Trophoblast cell (in vitro differentiated cells and primary cell): ENCODE results near the gene APOBEC3G.

Experiments
- DNase-seq, 2 donors: peaks; one replicate each; pipeline ENCODE4 v3.0.0-alpha.2; 2016
- H2AFZ ChIP-seq: 2 replicates; pipeline ENCODE4 v1.6.1; 2013; ENCODE audit warnings: low read length, moderate library complexity, mild to moderate bottlenecking; ENCODE audit not compliant: insufficient read depth, poor library complexity
- H2AK5ac ChIP-seq: 2 replicates; pipeline ENCODE4 v1.6.1; 2013; ENCODE audit warnings: mild to moderate bottlenecking, low read length
- H2BK120ac ChIP-seq: 2 replicates; pipeline ENCODE4 v1.6.1; 2013; ENCODE audit warnings: low read length, mild to moderate bottlenecking, moderate library complexity; ENCODE audit not compliant: insufficient read depth, poor library complexity
- H2BK12ac ChIP-seq: 2 replicates; pipeline ENCODE4 v1.6.1; 2013; ENCODE audit warnings: mild to moderate bottlenecking, low read length, moderate library complexity
- H2BK5ac ChIP-seq: 2 replicates; pipeline ENCODE4 v1.6.1; 2013; ENCODE audit warnings: low read length, low read depth, moderate library complexity, mild to moderate bottlenecking; ENCODE audit not compliant: poor library complexity
- H3K14ac ChIP-seq: 2 replicates; pipeline ENCODE4 v1.6.1; 2013; ENCODE audit warnings: mild to moderate bottlenecking, low read length
- H3K18ac ChIP-seq: 2 replicates; pipeline ENCODE4 v1.6.1; 2013; ENCODE audit warnings: mild to moderate bottlenecking, low read length
- H3K23ac ChIP-seq: 2 replicates; pipeline ENCODE4 v1.6.1; 2013; ENCODE audit warnings: low read length
- H3K27ac ChIP-seq: 2 replicates; pipeline ENCODE4 v1.5.1; 2013; ENCODE audit warnings: low read depth, mild to moderate bottlenecking, inconsistent platforms, low read length, moderate library complexity
- H3K27me3 ChIP-seq: 2 replicates; pipeline ENCODE4 v1.6.1; 2013; ENCODE audit warnings: inconsistent platforms, mild to moderate bottlenecking, low read length, moderate library complexity; ENCODE audit not compliant: insufficient read depth
- H3K36me3 ChIP-seq, 2 experiments: 1 replicate in 1 of 2; 2 replicates in 1 of 2; pipeline ENCODE4 v1.6.1; 2013; ENCODE audit warnings: low read length in 2 of 2, mild to moderate bottlenecking in 2 of 2, moderate library complexity in 1 of 2; ENCODE audit not compliant: insufficient read depth in 2 of 2, control insufficient read depth in 1 of 2
- H3K4ac ChIP-seq: 2 replicates; pipeline ENCODE4 v1.6.1; 2013; ENCODE audit warnings: low read depth, mild to moderate bottlenecking, low read length, moderate library complexity
- H3K4me1 ChIP-seq, 2 experiments: 1 replicate in 1 of 2; 2 replicates in 1 of 2; pipeline ENCODE4 v1.6.1; 2013; ENCODE audit warnings: low read length in 2 of 2, mild to moderate bottlenecking in 2 of 2, moderate library complexity in 1 of 2; ENCODE audit not compliant: insufficient read depth in 2 of 2, control insufficient read depth in 1 of 2
- H3K4me2 ChIP-seq: 2 replicates; pipeline ENCODE4 v1.6.1; 2013; ENCODE audit warnings: inconsistent platforms, mild to moderate bottlenecking, low read length, moderate library complexity
- H3K4me3 ChIP-seq: 2 replicates; pipeline ENCODE4 v1.5.1; 2013; ENCODE audit warnings: mild to moderate bottlenecking, low read depth, low read length, inconsistent platforms
- H3K79me1 ChIP-seq: one replicate; pipeline ENCODE4 v1.6.1; 2013; ENCODE audit warnings: low read length
- H3K79me2 ChIP-seq: 2 replicates; pipeline ENCODE4 v1.6.1; 2013; ENCODE audit warnings: low read length, mild to moderate bottlenecking; ENCODE audit not compliant: control insufficient read depth, insufficient read depth, poor library complexity
- H3K9ac ChIP-seq: 2 replicates; pipeline ENCODE4 v1.6.1; 2013; ENCODE audit warnings: mild to moderate bottlenecking, low read length
- H3K9me3 ChIP-seq: 2 replicates; pipeline ENCODE4 v1.6.1; 2013; ENCODE audit warnings: low read depth, mild to moderate bottlenecking, control low read depth, inconsistent platforms, low read length; ENCODE audit not compliant: insufficient read depth
- H4K12ac ChIP-seq: 2 replicates; pipeline ENCODE4 v1.6.1; 2013; ENCODE audit warnings: low read depth, mild to moderate bottlenecking, low read length, moderate library complexity
- H4K8ac ChIP-seq: 2 replicates; pipeline ENCODE4 v1.6.1; 2013; ENCODE audit warnings: low read depth, mild to moderate bottlenecking, low read length, moderate library complexity
- H4K91ac ChIP-seq: one replicate; pipeline ENCODE4 v1.6.1; 2013; ENCODE audit warnings: low read depth, mild to moderate bottlenecking, low read length, moderate library complexity
- WGBS: extraction: QIAGEN DNeasy Blood & Tissue Kit; methylation state at CpG from one replicate; pipeline ENCODE4 v1.1.7; 2013; ENCODE audit warnings: missing lambda C conversion rate; ENCODE audit not compliant: insufficient read length, insufficient coverage; ENCODE audit errors: extremely low coverage; 5-methylcytosine and 5-hydroxymethylcytosine counted together

APOBEC3G gene

DNA sequence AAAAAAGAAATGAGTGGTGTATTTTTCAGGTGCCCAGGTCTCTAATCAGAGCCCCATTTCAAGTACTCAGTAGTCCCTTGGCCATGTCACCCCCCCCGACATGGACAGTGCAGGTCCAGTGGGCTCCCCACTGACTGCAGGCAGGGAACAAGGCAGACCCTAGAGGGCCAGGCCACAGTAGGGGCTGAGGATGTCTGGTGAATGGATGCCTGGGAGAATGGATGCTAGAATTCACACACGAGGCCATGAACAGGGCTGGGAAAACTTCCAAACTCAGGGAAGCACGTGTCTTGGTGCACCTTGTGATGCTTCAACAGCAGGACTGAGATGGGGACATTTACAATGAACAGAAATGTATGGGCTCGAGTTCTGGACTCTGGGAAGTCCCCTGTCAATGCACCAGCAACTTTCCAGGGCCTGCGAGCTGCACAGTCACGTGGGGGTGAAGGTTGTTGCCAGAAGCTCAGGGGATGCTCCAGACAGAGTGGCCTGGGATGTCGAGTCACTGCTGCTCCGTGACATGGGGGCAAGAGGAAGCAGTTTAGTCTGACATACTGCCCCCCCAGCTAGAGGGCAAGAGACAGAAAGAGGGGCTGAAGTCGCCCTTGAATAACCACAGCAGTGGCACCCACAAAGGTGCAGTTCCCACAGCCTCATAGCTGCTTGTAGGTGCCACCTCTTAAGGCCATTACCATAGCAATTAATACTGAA lies 3.1 kb downstream of the APOBEC3G start:
- H3K23ac ChIP-seq: no peak overlapping the region
- H3K14ac ChIP-seq: no peak overlapping the region
- peaks cover 2% of the 10 kb centered on the region for H3K9me3 ChIP-seq
- no peak overlapping the region for H2AFZ ChIP-seq
- no peak overlapping the region for H3K4me3 ChIP-seq
- H3K27ac ChIP-seq: no peak overlapping the region
- no peak overlapping the region for H2BK5ac ChIP-seq
- no peaks in the 10 kb centered on the region for H3K36me3 ChIP-seq
- no CpG with 5 or more reads among the region's 9 CpGs for WGBS
- no peak overlapping the region for H3K4ac ChIP-seq
- no peaks in the 10 kb centered on the region for H3K79me2 ChIP-seq
- H3K18ac ChIP-seq: no peak overlapping the region
- no peak overlapping the region for H3K9ac ChIP-seq
- no peak overlapping the region for H4K12ac ChIP-seq
- no peak overlapping the region for H2AK5ac ChIP-seq
- no peak overlapping the region for H2BK12ac ChIP-seq
- no peak overlapping the region for H4K91ac ChIP-seq
- H3K27me3 ChIP-seq: no peaks in the 10 kb centered on the region
- no peak overlapping the region for H3K4me2 ChIP-seq
- H2BK120ac ChIP-seq: no peak overlapping the region
- peaks cover 0 to 7% of the 10 kb centered on the region in 2 experiments for H3K4me1 ChIP-seq
- H4K8ac ChIP-seq: no peak overlapping the region
- DNase-seq: no peak
- H3K79me1 ChIP-seq: no peaks in the 10 kb centered on the region

GRCh38 chr22:39081016-39081415 lies 3.9 kb downstream of the APOBEC3G start:
- no peak overlapping the region for H2BK12ac ChIP-seq
- no peak overlapping the region for H3K14ac ChIP-seq
- no peak overlapping the region for H3K27ac ChIP-seq
- no peaks in the 10 kb centered on the region for H3K36me3 ChIP-seq
- no peak for DNase-seq
- no peak overlapping the region for H2AK5ac ChIP-seq
- no peak overlapping the region for H2BK120ac ChIP-seq
- H3K4me1 ChIP-seq: peaks cover 0 to 7% of the 10 kb centered on the region in 2 experiments
- no peak overlapping the region for H3K4me3 ChIP-seq
- H3K9me3 ChIP-seq: peaks cover 2% of the 10 kb centered on the region
- no peak overlapping the region for H4K91ac ChIP-seq
- H3K23ac ChIP-seq: no peak overlapping the region
- no peak overlapping the region for H3K18ac ChIP-seq
- WGBS: no CpG with 5 or more reads among the region's 12 CpGs
- H3K79me1 ChIP-seq: no peaks in the 10 kb centered on the region
- H4K12ac ChIP-seq: no peak overlapping the region
- H3K9ac ChIP-seq: no peak overlapping the region
- no peak overlapping the region for H2BK5ac ChIP-seq
- no peaks in the 10 kb centered on the region for H3K79me2 ChIP-seq
- no peak overlapping the region for H2AFZ ChIP-seq
- no peak overlapping the region for H4K8ac ChIP-seq
- no peak overlapping the region for H3K4ac ChIP-seq
- no peak overlapping the region for H3K4me2 ChIP-seq
- no peaks in the 10 kb centered on the region for H3K27me3 ChIP-seq

- H3K9ac ChIP-seq: no peak overlapping the region
- H3K4me2 ChIP-seq: no peak overlapping the region
- H3K4me3 ChIP-seq: no peak overlapping the region
- no peaks in the 10 kb centered on the region for H3K27me3 ChIP-seq
- H4K12ac ChIP-seq: no peak overlapping the region
- no peaks in the 10 kb centered on the region for H3K36me3 ChIP-seq
- no CpG with 5 or more reads among the region's 8 CpGs for WGBS
- no peak overlapping the region for H3K14ac ChIP-seq
- H3K18ac ChIP-seq: no peak overlapping the region
- H3K4ac ChIP-seq: no peak overlapping the region
- H2BK5ac ChIP-seq: no peak overlapping the region
- DNase-seq: no peak
- H3K27ac ChIP-seq: no peak overlapping the region
- no peaks in the 10 kb centered on the region for H3K79me1 ChIP-seq
- H4K91ac ChIP-seq: no peak overlapping the region
- no peak overlapping the region for H2BK120ac ChIP-seq
- peaks cover 2% of the 10 kb centered on the region for H3K9me3 ChIP-seq
- peaks cover 0 to 5% of the 10 kb centered on the region in 2 experiments for H3K4me1 ChIP-seq
- no peak overlapping the region for H2BK12ac ChIP-seq
- no peak overlapping the region for H2AK5ac ChIP-seq
- no peaks in the 10 kb centered on the region for H3K79me2 ChIP-seq
- no peak overlapping the region for H2AFZ ChIP-seq
- H4K8ac ChIP-seq: no peak overlapping the region
- no peak overlapping the region for H3K23ac ChIP-seq
Observed at GRCh38 chr22:39081598-39081997, 4.5 kb downstream of the APOBEC3G start.

DNA sequence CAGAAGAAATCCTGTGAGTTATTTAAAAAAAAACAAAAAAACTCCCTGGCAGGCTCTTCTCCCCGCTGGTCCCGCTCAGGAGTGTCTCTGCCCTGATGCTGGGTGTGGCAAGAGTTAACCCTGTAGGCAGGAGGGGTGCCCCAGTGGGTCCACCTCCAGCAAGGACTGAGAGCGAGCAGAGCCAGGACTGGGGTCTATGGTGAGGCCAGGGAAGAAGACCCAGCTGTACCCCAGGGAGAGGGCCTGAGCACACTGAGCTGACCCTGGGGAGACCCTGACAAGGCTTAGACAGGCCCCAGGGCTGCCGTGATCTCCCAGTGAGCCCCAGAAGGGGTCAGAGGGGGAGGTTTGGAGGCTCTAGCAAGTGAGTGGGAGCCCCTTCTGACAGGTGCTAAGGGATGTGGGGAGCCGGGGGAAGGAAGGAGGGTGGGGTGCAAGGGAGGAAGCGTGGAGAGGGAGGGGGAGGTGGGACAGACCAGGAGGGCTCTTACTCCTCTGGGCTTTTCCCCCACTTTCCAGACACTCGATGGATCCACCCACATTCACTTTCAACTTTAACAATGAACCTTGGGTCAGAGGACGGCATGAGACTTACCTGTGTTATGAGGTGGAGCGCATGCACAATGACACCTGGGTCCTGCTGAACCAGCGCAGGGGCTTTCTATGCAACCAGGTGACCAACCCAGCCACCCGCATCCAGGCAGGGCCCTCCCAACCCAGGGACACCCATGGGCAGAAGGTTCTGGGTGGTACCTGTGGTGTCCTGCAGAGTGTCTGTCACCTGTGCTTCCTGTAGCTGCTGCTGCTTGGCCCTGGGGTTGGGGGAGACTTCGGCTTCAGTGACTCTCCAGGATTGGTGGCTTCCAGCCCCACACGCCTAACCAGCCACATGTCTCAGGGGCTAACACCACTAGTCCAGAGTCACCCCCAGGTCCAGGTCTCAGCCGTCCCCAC lies 6.4 kb downstream of the APOBEC3G start:
- no peak overlapping the region for H3K4me3 ChIP-seq
- no peak overlapping the region for H3K9ac ChIP-seq

More for the DNA sequence above, 6.4 kb downstream of the APOBEC3G start:
- DNase-seq: no peak
- no CpG with 5 or more reads among the region's 14 CpGs for WGBS
- no peak overlapping the region for H2AFZ ChIP-seq
- no peaks in the 10 kb centered on the region for H3K27me3 ChIP-seq
- no peaks in the 10 kb centered on the region for H3K9me3 ChIP-seq
- no peak overlapping the region for H4K8ac ChIP-seq
- peaks cover 2 to 3% of the 10 kb centered on the region in 2 experiments for H3K4me1 ChIP-seq
- no peak overlapping the region for H3K18ac ChIP-seq
- H3K36me3 ChIP-seq: no peaks in the 10 kb centered on the region
- no peak overlapping the region for H3K27ac ChIP-seq
- no peak overlapping the region for H2AK5ac ChIP-seq
- no peak overlapping the region for H4K91ac ChIP-seq
- H3K4me2 ChIP-seq: no peak overlapping the region
- no peaks in the 10 kb centered on the region for H3K79me2 ChIP-seq
- H3K14ac ChIP-seq: no peak overlapping the region
- H2BK5ac ChIP-seq: no peak overlapping the region
- no peaks in the 10 kb centered on the region for H3K79me1 ChIP-seq
- no peak overlapping the region for H4K12ac ChIP-seq
- H2BK120ac ChIP-seq: no peak overlapping the region
- no peak overlapping the region for H2BK12ac ChIP-seq
- no peak overlapping the region for H3K4ac ChIP-seq
- no peak overlapping the region for H3K23ac ChIP-seq
